Tibial nerve (tissue), 4 donors: ENCODE results near the gene ZNF837.

Source experiments
- CTCF ChIP-seq, 5 experiments: fragments of 200-600 bp in 3 of 5; fragments of 450-650 bp in 2 of 5; sonication (generic) in 3 of 5; IDR thresholded peaks; one replicate each; pipeline ENCODE4 v1.5.1; 2016 to 2019; ENCODE audit warnings: antibody characterized with exemption in 5 of 5, mild to moderate bottlenecking in 3 of 5, moderate library complexity in 2 of 5
- EP300 ChIP-seq, 2 donors: sonication (generic); formaldehyde crosslinking; IDR thresholded peaks; one replicate each; pipeline ENCODE4 v1.6.1; 2017; ENCODE audit warnings: antibody characterized with exemption in 2 of 2, mild to moderate bottlenecking in 1 of 2
- POLR2A ChIP-seq, 2 donors: fragments of 450-650 bp; IDR thresholded peaks; one replicate each; pipeline ENCODE4 v1.6.1; 2017; ENCODE audit warnings: antibody characterized with exemption in 2 of 2, mild to moderate bottlenecking in 2 of 2, moderate library complexity in 2 of 2

- TF ChIP-seq POLR2A (IDR thresholded peaks at IDR 0.05) (no peak), CTCF (IDR thresholded peaks at IDR 0.05) (no peak), EP300 (IDR thresholded peaks at IDR 0.05) (no peak)
Measured at GRCh38 chr19:58368561-58369360, 12.1 kb downstream of the ZNF837 start.
